Measurements from ENCODE around the gene ZNF777.

Gene ZNF777

GRCh38 chr7:149409895-149410294, 51.0 kb downstream of the ZNF777 start:
- no peak overlapping the region for H3K27ac ChIP-seq (ENCODE audit: extremely low read depth, low read depth, low read length)
- no peaks in the 10 kb centered on the region for H3K36me3 ChIP-seq (ENCODE audit: control insufficient read depth in 2 of 2, insufficient read depth in 1 of 2, low read length in 2 of 2)
- TF ChIP-seq ZNF513 (tag by site-specific recombination; IDR thresholded peaks at IDR 0.05) (no peak), HOXA7 (CRISPR knock-in tag; IDR thresholded peaks at IDR 0.05; ENCODE audit: borderline replicate concordance) (no peak), ZNF692 (tag by site-specific recombination; IDR thresholded peaks at IDR 0.05) (no peak), ZNF350 (tag by site-specific recombination; IDR thresholded peaks at IDR 0.05) (no peak), ZNF626 (tag by site-specific recombination; IDR thresholded peaks at IDR 0.05) (no peak), ZBTB44 (tag by site-specific recombination; IDR thresholded peaks at IDR 0.05) (no peak), HIC1 (tag by site-specific recombination; IDR thresholded peaks at IDR 0.05) (no peak), ZNF791 (tag by site-specific recombination; IDR thresholded peaks at IDR 0.05) (no peak), ZNF138 (tag by site-specific recombination; IDR thresholded peaks at IDR 0.05; ENCODE audit: borderline replicate concordance) (no peak)
- TF ChIP-seq, protein P1, sequence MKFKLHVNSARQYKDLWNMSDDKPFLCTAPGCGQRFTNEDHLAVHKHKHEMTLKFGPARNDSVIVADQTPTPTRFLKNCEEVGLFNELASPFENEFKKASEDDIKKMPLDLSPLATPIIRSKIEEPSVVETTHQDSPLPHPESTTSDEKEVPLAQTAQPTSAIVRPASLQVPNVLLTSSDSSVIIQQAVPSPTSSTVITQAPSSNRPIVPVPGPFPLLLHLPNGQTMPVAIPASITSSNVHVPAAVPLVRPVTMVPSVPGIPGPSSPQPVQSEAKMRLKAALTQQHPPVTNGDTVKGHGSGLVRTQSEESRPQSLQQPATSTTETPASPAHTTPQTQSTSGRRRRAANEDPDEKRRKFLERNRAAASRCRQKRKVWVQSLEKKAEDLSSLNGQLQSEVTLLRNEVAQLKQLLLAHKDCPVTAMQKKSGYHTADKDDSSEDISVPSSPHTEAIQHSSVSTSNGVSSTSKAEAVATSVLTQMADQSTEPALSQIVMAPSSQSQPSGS (tag by site-specific recombination; IDR thresholded peaks at IDR 0.05; ENCODE audit: low read depth) = no peak
- TF ChIP-seq, protein P2, sequence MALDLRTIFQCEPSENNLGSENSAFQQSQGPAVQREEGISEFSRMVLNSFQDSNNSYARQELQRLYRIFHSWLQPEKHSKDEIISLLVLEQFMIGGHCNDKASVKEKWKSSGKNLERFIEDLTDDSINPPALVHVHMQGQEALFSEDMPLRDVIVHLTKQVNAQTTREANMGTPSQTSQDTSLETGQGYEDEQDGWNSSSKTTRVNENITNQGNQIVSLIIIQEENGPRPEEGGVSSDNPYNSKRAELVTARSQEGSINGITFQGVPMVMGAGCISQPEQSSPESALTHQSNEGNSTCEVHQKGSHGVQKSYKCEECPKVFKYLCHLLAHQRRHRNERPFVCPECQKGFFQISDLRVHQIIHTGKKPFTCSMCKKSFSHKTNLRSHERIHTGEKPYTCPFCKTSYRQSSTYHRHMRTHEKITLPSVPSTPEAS (tag by site-specific recombination; IDR thresholded peaks at IDR 0.05) = no peak
- ChIA-PET CTCF (interaction anchor here (0.7 kb wide), 1 partner anchor 22 kb away, joined by 3 read pairs; no protein-coding TSS in a partner anchor), POLR2A (interaction anchor here (0.6 kb wide), 1 partner anchor 11 kb away, joined by 6 read pairs; no protein-coding TSS in a partner anchor)
- H3K9me3 ChIP-seq (ENCODE audit: control insufficient read depth, insufficient read depth, low read depth, low read length) = no peaks in the 10 kb centered on the region
- H3K4me3 ChIP-seq (ENCODE audit: low read depth, low read length) = no peak overlapping the region
- H3K4me1 ChIP-seq (ENCODE audit: control insufficient read depth, insufficient read depth, low read length) = no peaks in the 10 kb centered on the region

DNA sequence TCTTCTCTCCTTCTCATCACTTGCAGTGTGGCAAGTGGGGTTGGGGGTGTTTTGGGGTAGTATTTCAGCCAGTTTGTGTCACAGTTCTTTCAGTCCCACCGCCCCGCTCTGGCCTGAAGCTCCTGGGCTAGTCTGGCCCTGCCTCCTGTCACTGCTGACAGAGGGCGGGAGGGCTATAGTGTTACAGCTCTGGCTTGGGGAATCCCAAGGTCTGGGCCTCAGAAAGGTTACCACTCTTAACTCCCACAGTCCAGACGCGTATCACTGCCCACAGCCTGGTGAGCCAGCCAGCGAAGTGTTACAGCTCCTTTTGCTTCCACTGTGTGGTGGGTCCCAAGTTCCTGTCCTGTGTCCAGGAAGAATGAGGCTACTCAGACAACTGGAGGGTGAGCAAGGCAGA, 56.0 kb downstream of the ZNF777 start:
- no peaks in the 10 kb centered on the region for H3K4me1 ChIP-seq (ENCODE audit: control insufficient read depth, insufficient read depth, low read length)
- no peaks in the 10 kb centered on the region for H3K9me3 ChIP-seq (ENCODE audit: control insufficient read depth, insufficient read depth, low read depth, low read length)
- no peak overlapping the region for H3K27ac ChIP-seq (ENCODE audit: extremely low read depth, low read depth, low read length)
- no peaks in the 10 kb centered on the region for H3K36me3 ChIP-seq (ENCODE audit: control insufficient read depth in 2 of 2, insufficient read depth in 1 of 2, low read length in 2 of 2)
- TF ChIP-seq, protein P2 (tag by site-specific recombination; IDR thresholded peaks at IDR 0.05) = no peak
- CTCF ChIA-PET = interaction anchor here (0.6 to 1.0 kb wide), 2 partner anchors 49 to 173 kb away, joined by 3 to 4 read pairs; no protein-coding TSS in a partner anchor
- H3K4me3 ChIP-seq (ENCODE audit: low read depth, low read length) = no peak overlapping the region
- POLR2A ChIA-PET = no interaction called here
